Liver (tissue), 9 donors: ENCODE results near the gene TMEM272. TPM values are rescaled to one million over a fixed set of nuclear protein-coding genes. Genes with fewer than 3 reads are reported as not detected.

Experiments
- DNase-seq: peaks from one replicate; pipeline ENCODE4 v3.0.0-alpha.2; 2017; ENCODE audit warnings: low spot score
- H3K27ac ChIP-seq, 2 donors: one replicate each; pipeline ENCODE4 v1.7.0; 2013; ENCODE audit warnings: inconsistent platforms in 2 of 2, low read length in 2 of 2, control low read depth in 1 of 2, low read depth in 1 of 2, mild to moderate bottlenecking in 1 of 2
- H3K27me3 ChIP-seq, 4 donors: one replicate each; pipeline versions ENCODE4 v1.6.1 to v1.7.0; 2013; ENCODE audit warnings: low read length in 3 of 4, inconsistent platforms in 1 of 4, mild to moderate bottlenecking in 1 of 4, moderate library complexity in 1 of 4; ENCODE audit not compliant: control insufficient read depth in 4 of 4, insufficient read depth in 4 of 4
- H3K36me3 ChIP-seq, 4 donors: one replicate each; pipeline versions ENCODE4 v1.6.1 to v1.7.0; 2013; ENCODE audit warnings: low read length in 3 of 4, mild to moderate bottlenecking in 3 of 4, low read depth in 1 of 4, moderate library complexity in 1 of 4; ENCODE audit not compliant: control insufficient read depth in 4 of 4, insufficient read depth in 3 of 4
- H3K4me1 ChIP-seq, 4 donors: one replicate each; pipeline versions ENCODE4 v1.6.1 to v1.7.0; 2013; ENCODE audit warnings: low read length in 3 of 4, mild to moderate bottlenecking in 3 of 4, moderate library complexity in 1 of 4; ENCODE audit not compliant: control insufficient read depth in 4 of 4, insufficient read depth in 4 of 4
- H3K4me3 ChIP-seq, 3 donors: one replicate each; pipeline versions ENCODE4 v1.6.1 to v1.7.0; 2013; ENCODE audit warnings: low read length in 3 of 3, control low read depth in 1 of 3, low read depth in 1 of 3, mild to moderate bottlenecking in 1 of 3
- H3K9ac ChIP-seq, 2 donors: one replicate each; pipeline ENCODE4 v1.7.0; 2013; ENCODE audit warnings: low read length in 2 of 2, mild to moderate bottlenecking in 2 of 2, moderate library complexity in 2 of 2, control low read depth in 1 of 2, low read depth in 1 of 2
- H3K9me3 ChIP-seq, 4 donors: one replicate each; pipeline versions ENCODE4 v1.6.1 to v1.7.0; 2013; ENCODE audit warnings: low read length in 3 of 4; ENCODE audit not compliant: control insufficient read depth in 4 of 4
- ATF3 ChIP-seq: IDR thresholded peaks from 2 replicates; pipeline ENCODE4 v1.6.1; 2016; ENCODE audit warnings: antibody characterized with exemption
- CTCF ChIP-seq: fragments of 150-350 bp; IDR thresholded peaks from 2 replicates; pipeline ENCODE4 v1.5.1; 2017; ENCODE audit warnings: improper control_type of control experiment, low read depth, low read length; ENCODE audit not compliant: missing input control
- EGR1 ChIP-seq, 2 donors: IDR thresholded peaks; 2 replicates each; pipeline ENCODE4 v1.6.1; 2016 to 2018; ENCODE audit warnings: antibody characterized with exemption in 2 of 2, low read depth in 2 of 2
- FOXA1 ChIP-seq: IDR thresholded peaks from 2 replicates; pipeline ENCODE4 v1.6.1; 2016; ENCODE audit warnings: antibody characterized with exemption
- FOXA2 ChIP-seq: IDR thresholded peaks from 2 replicates; pipeline ENCODE4 v1.6.1; 2016; ENCODE audit warnings: antibody characterized with exemption
- GABPA ChIP-seq, 2 donors: IDR thresholded peaks in 1 of 2; conservative IDR thresholded peaks in 1 of 2; 2 replicates each; pipeline ENCODE4 v1.6.1; 2016; ENCODE audit warnings: antibody characterized with exemption in 2 of 2, mild to moderate bottlenecking in 1 of 2, moderate library complexity in 1 of 2
- HNF4A ChIP-seq, 2 donors: conservative IDR thresholded peaks; 2 replicates each; pipeline ENCODE4 v1.6.1; 2016; ENCODE audit warnings: antibody characterized with exemption in 2 of 2, mild to moderate bottlenecking in 2 of 2
- HNF4G ChIP-seq: IDR thresholded peaks from 2 replicates; pipeline ENCODE4 v1.6.1; 2016; ENCODE audit warnings: antibody characterized with exemption
- JUND ChIP-seq, 2 donors: IDR thresholded peaks; 2 replicates each; pipeline ENCODE4 v1.6.1; 2016; ENCODE audit warnings: antibody characterized with exemption in 2 of 2
- MAX ChIP-seq: IDR thresholded peaks from 2 replicates; pipeline ENCODE4 v1.6.1; 2016; ENCODE audit warnings: antibody characterized with exemption
- NR2F2 ChIP-seq: IDR thresholded peaks from 2 replicates; pipeline ENCODE4 v1.6.1; 2016; ENCODE audit warnings: antibody characterized with exemption
- RAD21 ChIP-seq, 2 donors: IDR thresholded peaks; 2 replicates each; pipeline ENCODE4 v1.6.1; 2016; ENCODE audit warnings: antibody characterized with exemption in 2 of 2, mild to moderate bottlenecking in 2 of 2
- RXRA ChIP-seq, 2 donors: IDR thresholded peaks; 2 replicates each; pipeline ENCODE4 v1.6.1; 2017 to 2018; ENCODE audit warnings: antibody characterized with exemption in 2 of 2, mild to moderate bottlenecking in 1 of 2
- SP1 ChIP-seq: IDR thresholded peaks from 2 replicates; pipeline ENCODE4 v1.6.1; 2018; ENCODE audit warnings: antibody characterized with exemption, mild to moderate bottlenecking
- TAF1 ChIP-seq: conservative IDR thresholded peaks from 2 replicates; pipeline ENCODE4 v1.6.1; 2016; ENCODE audit warnings: antibody characterized with exemption, mild to moderate bottlenecking
- YY1 ChIP-seq: IDR thresholded peaks from 2 replicates; pipeline ENCODE4 v1.6.1; 2016; ENCODE audit warnings: antibody characterized with exemption, mild to moderate bottlenecking
- WGBS: extraction: QIAGEN DNeasy Blood & Tissue Kit; methylation state at CpG from one replicate; pipeline ENCODE4 v1.1.7; 2013; 5-methylcytosine and 5-hydroxymethylcytosine counted together
- polyA plus RNA-seq, 2 donors: library from polyadenylated mRNA; stranded (reverse) in 1 of 2; unstranded in 1 of 2; fragments of 200-250 nt in 1 of 2; fragments of >200 nt in 1 of 2; fragmentation: Nextera tagmentation in 1 of 2; extraction: Ambion mirVana in 1 of 2; gene quantifications; one replicate each; pipeline versions ENCODE4 v1.2.1 to v1.2.3, GENCODE V29; 2013 to 2015
- total RNA-seq, 2 donors: library from RNA; depleted of rRNA; stranded (reverse); fragments of >200 nt; gene quantifications; one replicate each; pipeline ENCODE4 v1.2.3, GENCODE V29; 2014
- TF ChIP-seq, protein P1 (sequence below): IDR thresholded peaks from 2 replicates; pipeline ENCODE4 v1.6.1; 2016; ENCODE audit warnings: antibody characterized with exemption
- TF ChIP-seq, protein P2 (sequence below): IDR thresholded peaks from 2 replicates; pipeline ENCODE4 v1.6.1; 2016; ENCODE audit warnings: antibody characterized with exemption, mild to moderate bottlenecking
- donor health status: healthy.
- donor health status: healthy.
- donor health status: healthy.
- donor health status: healthy.
- donor health status: healthy.

Gene TMEM272
- total and polyA plus RNA-seq, 4 donors = 0.02 to 0.42 (median 0.10) TPM

DNA sequence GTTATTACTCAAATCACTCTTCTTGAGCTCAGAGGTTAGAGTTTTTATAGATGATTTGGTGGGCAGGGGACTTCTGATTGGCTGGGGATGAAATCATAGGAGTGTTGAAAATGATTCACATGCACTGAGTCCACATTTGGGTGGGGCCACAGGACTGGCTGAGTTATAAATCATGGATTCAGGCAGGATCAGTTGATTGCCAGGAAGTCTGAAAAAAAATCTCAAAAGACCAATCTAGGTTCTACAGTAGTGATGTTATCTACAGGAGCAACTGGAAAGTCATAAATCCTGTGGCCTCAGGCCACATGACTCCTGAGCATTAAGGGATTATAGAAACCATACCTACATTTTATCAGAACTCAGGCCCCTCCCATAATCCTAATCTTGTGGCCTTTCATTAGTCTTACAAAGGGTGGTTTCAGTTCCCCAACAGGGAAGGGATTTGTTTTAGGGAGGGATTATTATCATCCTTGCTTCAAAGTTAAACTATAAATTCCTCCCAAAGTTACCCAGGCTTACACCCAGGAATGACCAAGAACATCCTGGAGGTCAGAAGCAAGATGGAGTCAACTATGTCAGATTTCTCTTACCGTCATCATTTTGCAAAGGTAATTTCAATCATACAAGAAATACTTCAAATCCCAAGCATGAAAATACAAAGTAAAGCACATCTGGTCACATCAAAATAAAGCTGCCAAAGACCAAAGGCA, 11.2 kb upstream of the TMEM272 start:
- H3K27me3 ChIP-seq = no peaks in the 10 kb centered on the region
- H3K27ac ChIP-seq = no peak overlapping the region
- no peak overlapping the region for H3K4me3 ChIP-seq
- WGBS = 94% methylated on average over 1 of the region's 1 CpG
- no peaks in the 10 kb centered on the region for H3K36me3 ChIP-seq
- no peak for DNase-seq
- TF ChIP-seq RXRA (IDR thresholded peaks at IDR 0.05) = no peak
- TF ChIP-seq NR2F2 = no peak
- no peak for TF ChIP-seq TAF1
- no peak for TF ChIP-seq CTCF
- no peak for TF ChIP-seq GABPA (IDR thresholded peaks at IDR 0.05 in 1 of 2, conservative IDR thresholded peaks at IDR 0.05 in 1 of 2)
- no peak for TF ChIP-seq FOXA2
- no peak for TF ChIP-seq ATF3
- no peak for TF ChIP-seq MAX
- TF ChIP-seq HNF4A (conservative IDR thresholded peaks at IDR 0.05) = no peak
- TF ChIP-seq EGR1 (IDR thresholded peaks at IDR 0.05; ENCODE audit: low read depth in 2 of 2) = no peak
- TF ChIP-seq, protein P1, sequence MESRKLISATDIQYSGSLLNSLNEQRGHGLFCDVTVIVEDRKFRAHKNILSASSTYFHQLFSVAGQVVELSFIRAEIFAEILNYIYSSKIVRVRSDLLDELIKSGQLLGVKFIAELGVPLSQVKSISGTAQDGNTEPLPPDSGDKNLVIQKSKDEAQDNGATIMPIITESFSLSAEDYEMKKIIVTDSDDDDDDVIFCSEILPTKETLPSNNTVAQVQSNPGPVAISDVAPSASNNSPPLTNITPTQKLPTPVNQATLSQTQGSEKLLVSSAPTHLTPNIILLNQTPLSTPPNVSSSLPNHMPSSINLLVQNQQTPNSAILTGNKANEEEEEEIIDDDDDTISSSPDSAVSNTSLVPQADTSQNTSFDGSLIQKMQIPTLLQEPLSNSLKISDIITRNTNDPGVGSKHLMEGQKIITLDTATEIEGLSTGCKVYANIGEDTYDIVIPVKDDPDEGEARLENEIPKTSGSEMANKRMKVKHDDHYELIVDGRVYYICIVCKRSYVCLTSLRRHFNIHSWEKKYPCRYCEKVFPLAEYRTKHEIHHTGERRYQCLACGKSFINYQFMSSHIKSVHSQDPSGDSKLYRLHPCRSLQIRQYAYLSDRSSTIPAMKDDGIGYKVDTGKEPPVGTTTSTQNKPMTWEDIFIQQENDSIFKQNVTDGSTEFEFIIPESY = no peak
- no peak for TF ChIP-seq HNF4G
- TF ChIP-seq SP1 = no peak
- TF ChIP-seq YY1 = no peak
- TF ChIP-seq, protein P2, sequence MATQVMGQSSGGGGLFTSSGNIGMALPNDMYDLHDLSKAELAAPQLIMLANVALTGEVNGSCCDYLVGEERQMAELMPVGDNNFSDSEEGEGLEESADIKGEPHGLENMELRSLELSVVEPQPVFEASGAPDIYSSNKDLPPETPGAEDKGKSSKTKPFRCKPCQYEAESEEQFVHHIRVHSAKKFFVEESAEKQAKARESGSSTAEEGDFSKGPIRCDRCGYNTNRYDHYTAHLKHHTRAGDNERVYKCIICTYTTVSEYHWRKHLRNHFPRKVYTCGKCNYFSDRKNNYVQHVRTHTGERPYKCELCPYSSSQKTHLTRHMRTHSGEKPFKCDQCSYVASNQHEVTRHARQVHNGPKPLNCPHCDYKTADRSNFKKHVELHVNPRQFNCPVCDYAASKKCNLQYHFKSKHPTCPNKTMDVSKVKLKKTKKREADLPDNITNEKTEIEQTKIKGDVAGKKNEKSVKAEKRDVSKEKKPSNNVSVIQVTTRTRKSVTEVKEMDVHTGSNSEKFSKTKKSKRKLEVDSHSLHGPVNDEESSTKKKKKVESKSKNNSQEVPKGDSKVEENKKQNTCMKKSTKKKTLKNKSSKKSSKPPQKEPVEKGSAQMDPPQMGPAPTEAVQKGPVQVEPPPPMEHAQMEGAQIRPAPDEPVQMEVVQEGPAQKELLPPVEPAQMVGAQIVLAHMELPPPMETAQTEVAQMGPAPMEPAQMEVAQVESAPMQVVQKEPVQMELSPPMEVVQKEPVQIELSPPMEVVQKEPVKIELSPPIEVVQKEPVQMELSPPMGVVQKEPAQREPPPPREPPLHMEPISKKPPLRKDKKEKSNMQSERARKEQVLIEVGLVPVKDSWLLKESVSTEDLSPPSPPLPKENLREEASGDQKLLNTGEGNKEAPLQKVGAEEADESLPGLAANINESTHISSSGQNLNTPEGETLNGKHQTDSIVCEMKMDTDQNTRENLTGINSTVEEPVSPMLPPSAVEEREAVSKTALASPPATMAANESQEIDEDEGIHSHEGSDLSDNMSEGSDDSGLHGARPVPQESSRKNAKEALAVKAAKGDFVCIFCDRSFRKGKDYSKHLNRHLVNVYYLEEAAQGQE = no peak
- TF ChIP-seq FOXA1 = no peak
- TF ChIP-seq RAD21 (IDR thresholded peaks at IDR 0.05) = no peak
- no peak for TF ChIP-seq JUND (IDR thresholded peaks at IDR 0.05)
- H3K9ac ChIP-seq = no peak overlapping the region
- no peaks in the 10 kb centered on the region for H3K4me1 ChIP-seq
- H3K9me3 ChIP-seq = no peaks in the 10 kb centered on the region
